Lower leg skin (tissue), 3 donors: Measurements from ENCODE around the gene NPIPB8.
"Not testable (repeated sequence)": the region's sequence is repeated elsewhere in the genome, so short reads cannot be mapped to it uniquely, and the experiment has no call there.

Experiments used
- CTCF ChIP-seq, 3 donors: fragments of 450-650 bp; IDR thresholded peaks; one replicate each; pipeline ENCODE4 v1.5.1; 2016; ENCODE audit warnings: antibody characterized with exemption in 3 of 3, mild to moderate bottlenecking in 3 of 3, moderate library complexity in 2 of 3
- POLR2A ChIP-seq, 2 donors: fragments of 450-650 bp; IDR thresholded peaks; one replicate each; pipeline ENCODE4 v1.6.1; 2016 to 2017; ENCODE audit warnings: antibody characterized with exemption in 2 of 2, mild to moderate bottlenecking in 1 of 2, moderate library complexity in 1 of 2

GRCh38 chr16:28700349-28700748, 62.5 kb downstream of the NPIPB8 start:
- TF ChIP-seq POLR2A, CTCF (IDR thresholded peaks at IDR 0.05): not testable (repeated sequence)
